Uterus (tissue), 4 donors: ENCODE data around the gene UQCRQ. TPM values are rescaled to one million over a fixed set of nuclear protein-coding genes. Genes with fewer than 3 reads are reported as not detected.

Source experiments
- DNase-seq, 2 donors: peaks; one replicate each; pipeline ENCODE4 v3.0.0-alpha.2; 2019 to 2020
- H3K27ac ChIP-seq, 2 donors: fragments of 200-600 bp; sonication (generic); 1 replicate in 1 of 2; 2 replicates in 1 of 2; pipeline ENCODE4 v1.5.1; 2016 to 2018
- H3K27me3 ChIP-seq, 2 donors: fragments of 200-600 bp; sonication (generic); one replicate each; pipeline ENCODE4 v1.5.1; 2018 to 2019; ENCODE audit warnings: control low read depth in 1 of 2
- H3K36me3 ChIP-seq, 2 donors: fragments of 200-600 bp; sonication (generic); one replicate each; pipeline ENCODE4 v1.5.1; 2019; ENCODE audit warnings: control low read depth in 1 of 2
- H3K4me1 ChIP-seq, 2 donors: fragments of 200-600 bp; sonication (generic); one replicate each; pipeline ENCODE4 v1.5.1; 2018 to 2019; ENCODE audit warnings: control low read depth in 1 of 2
- H3K4me3 ChIP-seq, 2 donors: fragments of 200-600 bp; sonication (generic); 1 replicate in 1 of 2; 2 replicates in 1 of 2; pipeline ENCODE4 v1.5.1; 2018 to 2019; ENCODE audit warnings: mild to moderate bottlenecking in 1 of 2
- H3K9me3 ChIP-seq, 2 donors: fragments of 200-600 bp; sonication (generic); one replicate each; pipeline ENCODE4 v1.5.1; 2019; ENCODE audit warnings: control low read depth in 1 of 2
- POLR2A ChIP-seq, 2 donors: fragments of 450-650 bp; IDR thresholded peaks; one replicate each; pipeline ENCODE4 v1.6.1; 2016; ENCODE audit warnings: antibody characterized with exemption in 2 of 2, mild to moderate bottlenecking in 1 of 2, moderate library complexity in 1 of 2
- intact Hi-C: fragments of 100-400 bp; cut with DNase I; formaldehyde crosslinking; loops from one replicate; pipeline ENCODE4 v1.15.1; 2023; ENCODE audit warnings: low total_unique reads
- total RNA-seq, 4 donors: library from RNA; depleted of rRNA in 3 of 4; stranded (reverse); fragments of >200 nt in 3 of 4; gene quantifications; one replicate each; pipeline versions ENCODE4 v1.1.0 to v1.2.4, GENCODE V29; 2014 to 2023
- TF ChIP-seq, protein P1 (sequence below), 4 experiments: fragments of 200-600 bp in 2 of 4; fragments of 450-650 bp in 2 of 4; sonication (generic) in 2 of 4; IDR thresholded peaks; one replicate each; pipeline ENCODE4 v1.5.1; 2016 to 2019; ENCODE audit warnings: antibody characterized with exemption in 4 of 4, mild to moderate bottlenecking in 2 of 4, moderate library complexity in 1 of 4
- donor health status: DM: yes; HTN: yes; CAD: no.

The UQCRQ gene
- total RNA-seq, 4 donors from 2014 or later, result 30.5 to 196 (median 115) TPM

DNA sequence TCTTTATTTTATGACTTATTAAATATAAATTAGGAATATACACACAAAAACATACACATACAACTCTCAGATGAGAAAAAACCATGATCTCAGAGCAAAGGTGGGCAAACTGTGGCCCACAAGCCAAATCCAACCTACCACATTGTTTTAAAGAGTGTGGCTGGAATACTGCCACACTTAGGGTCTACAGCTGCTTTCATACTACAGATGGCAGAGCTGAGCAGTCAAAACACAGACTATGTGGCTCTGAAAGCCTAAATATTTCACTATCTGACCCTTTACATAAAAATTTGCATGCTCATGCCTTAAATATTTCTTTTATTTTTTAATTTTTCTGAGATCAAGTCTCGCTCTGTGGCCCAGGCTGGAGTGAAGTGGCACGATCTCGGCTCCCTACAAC, 35.3 kb downstream of the UQCRQ start:
- Histone ChIP-seq H3K4me3 (no peak overlapping the region), H3K4me1 (no peaks in the 10 kb centered on the region), H3K27me3 (no peaks in the 10 kb centered on the region), H3K9me3 (no peaks in the 10 kb centered on the region), H3K36me3 (no peaks in the 10 kb centered on the region), H3K27ac (no peak overlapping the region)
- intact Hi-C loops, result no loop called here
- no peak for TF ChIP-seq POLR2A (IDR thresholded peaks at IDR 0.05)
- TF ChIP-seq, protein P1, sequence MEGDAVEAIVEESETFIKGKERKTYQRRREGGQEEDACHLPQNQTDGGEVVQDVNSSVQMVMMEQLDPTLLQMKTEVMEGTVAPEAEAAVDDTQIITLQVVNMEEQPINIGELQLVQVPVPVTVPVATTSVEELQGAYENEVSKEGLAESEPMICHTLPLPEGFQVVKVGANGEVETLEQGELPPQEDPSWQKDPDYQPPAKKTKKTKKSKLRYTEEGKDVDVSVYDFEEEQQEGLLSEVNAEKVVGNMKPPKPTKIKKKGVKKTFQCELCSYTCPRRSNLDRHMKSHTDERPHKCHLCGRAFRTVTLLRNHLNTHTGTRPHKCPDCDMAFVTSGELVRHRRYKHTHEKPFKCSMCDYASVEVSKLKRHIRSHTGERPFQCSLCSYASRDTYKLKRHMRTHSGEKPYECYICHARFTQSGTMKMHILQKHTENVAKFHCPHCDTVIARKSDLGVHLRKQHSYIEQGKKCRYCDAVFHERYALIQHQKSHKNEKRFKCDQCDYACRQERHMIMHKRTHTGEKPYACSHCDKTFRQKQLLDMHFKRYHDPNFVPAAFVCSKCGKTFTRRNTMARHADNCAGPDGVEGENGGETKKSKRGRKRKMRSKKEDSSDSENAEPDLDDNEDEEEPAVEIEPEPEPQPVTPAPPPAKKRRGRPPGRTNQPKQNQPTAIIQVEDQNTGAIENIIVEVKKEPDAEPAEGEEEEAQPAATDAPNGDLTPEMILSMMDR (IDR thresholded peaks at IDR 0.05), result no peak
- DNase-seq, result no peak

DNA sequence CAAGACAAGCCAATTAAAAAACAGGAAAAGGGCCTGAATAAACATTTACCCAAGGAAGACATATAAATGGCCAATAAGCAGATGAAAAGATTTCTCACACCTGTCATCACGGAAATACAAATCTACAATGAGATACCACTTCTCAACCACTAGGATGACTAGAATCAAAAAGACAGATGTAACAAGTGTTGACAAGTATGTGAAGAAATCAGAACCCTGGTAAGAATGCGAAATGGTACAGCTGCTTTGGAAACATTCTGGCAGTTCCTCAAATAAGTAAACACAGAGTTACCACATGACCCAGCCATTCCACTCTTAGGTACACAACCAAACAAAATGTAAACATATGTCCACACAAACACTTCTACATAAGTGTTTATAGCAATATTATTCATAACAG, 39.5 kb downstream of the UQCRQ start:
- H3K4me1 ChIP-seq, result no peaks in the 10 kb centered on the region
- intact Hi-C loops, result no loop called here

DNA sequence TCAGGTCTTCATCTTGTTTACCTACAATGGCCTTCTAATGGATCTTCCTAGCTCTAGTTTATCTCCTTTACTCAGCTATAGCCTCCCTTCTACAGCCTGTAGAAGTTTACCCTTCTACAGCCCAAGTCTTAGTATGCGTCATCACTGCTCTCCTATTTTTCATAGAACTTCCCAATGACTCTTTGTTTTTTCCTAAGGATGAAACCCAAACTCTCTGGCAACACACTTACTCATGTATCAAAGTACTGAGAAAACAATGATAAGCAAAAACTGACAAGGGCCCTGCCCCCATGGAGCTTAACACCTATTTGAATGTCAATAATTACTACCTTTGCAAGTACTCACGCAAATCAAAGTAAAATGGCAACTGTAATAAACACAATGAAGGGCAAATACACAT, 40.7 kb downstream of the UQCRQ start:
- no peaks in the 10 kb centered on the region for H3K4me1 ChIP-seq
- TF ChIP-seq POLR2A (IDR thresholded peaks at IDR 0.05), result no peak
- TF ChIP-seq, protein P1 (IDR thresholded peaks at IDR 0.05), result no peak
- intact Hi-C loops, result no loop called here
- DNase-seq, result no peak
- no peaks in the 10 kb centered on the region for H3K27me3 ChIP-seq
- no peak overlapping the region for H3K27ac ChIP-seq
- no peak overlapping the region for H3K4me3 ChIP-seq
- no peaks in the 10 kb centered on the region for H3K36me3 ChIP-seq
- H3K9me3 ChIP-seq, result no peaks in the 10 kb centered on the region

More for the DNA sequence above, 39.5 kb downstream of the UQCRQ start:
- no peak overlapping the region for H3K4me3 ChIP-seq
- no peak overlapping the region for H3K27ac ChIP-seq
- no peaks in the 10 kb centered on the region for H3K36me3 ChIP-seq
- H3K9me3 ChIP-seq, result no peaks in the 10 kb centered on the region
- H3K27me3 ChIP-seq, result no peaks in the 10 kb centered on the region
- no peak for DNase-seq
- no peak for TF ChIP-seq POLR2A (IDR thresholded peaks at IDR 0.05)
- TF ChIP-seq, protein P1 (IDR thresholded peaks at IDR 0.05), result no peak

DNA sequence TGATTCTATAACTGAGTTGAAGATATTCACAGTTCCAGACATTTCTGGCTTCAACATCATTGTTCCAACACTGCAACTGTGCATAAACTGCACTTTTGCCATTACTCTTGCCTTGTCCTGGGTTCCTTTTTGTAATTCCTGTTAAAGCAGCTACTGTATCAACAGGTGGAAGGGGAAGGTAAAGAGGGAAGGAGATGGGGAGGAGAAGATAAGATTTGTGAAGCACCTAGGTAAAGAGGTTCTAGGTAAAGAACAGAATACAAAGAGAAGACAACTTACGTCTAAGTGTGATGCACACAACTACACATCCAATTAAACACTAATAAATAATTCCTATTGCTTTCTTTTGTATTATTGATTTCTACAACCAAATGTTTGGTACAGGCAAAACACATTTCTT, 43.3 kb downstream of the UQCRQ start:
- TF ChIP-seq, protein P1 (IDR thresholded peaks at IDR 0.05), result no peak
- no peak for TF ChIP-seq POLR2A (IDR thresholded peaks at IDR 0.05)
- intact Hi-C loops, result no loop called here

DNA sequence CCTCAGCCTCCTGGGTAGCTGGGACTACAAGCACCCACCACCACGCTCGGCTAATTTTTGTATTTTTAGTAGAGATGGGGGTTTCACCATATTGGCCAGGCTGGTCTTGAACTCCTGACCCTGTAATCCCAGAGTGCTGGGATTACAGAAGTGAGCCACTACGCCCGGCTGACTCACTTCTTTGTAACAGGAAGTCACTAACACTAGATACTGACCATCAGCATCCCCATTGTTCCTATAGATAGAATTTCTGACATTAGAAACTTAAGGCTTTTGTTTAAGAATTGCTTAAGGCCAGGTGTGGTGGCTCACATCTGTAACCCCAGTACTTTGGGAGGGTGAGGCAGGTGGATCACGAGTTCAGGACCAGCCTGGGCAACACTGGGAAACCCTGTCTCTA, 49.2 kb downstream of the UQCRQ start:
- intact Hi-C loops, result no loop called here
- Histone ChIP-seq H3K4me1 (no peaks in the 10 kb centered on the region), H3K27ac (no peak overlapping the region), H3K9me3 (no peaks in the 10 kb centered on the region), H3K27me3 (no peaks in the 10 kb centered on the region), H3K4me3 (no peak overlapping the region), H3K36me3 (no peaks in the 10 kb centered on the region)
- no peak for DNase-seq
- no peak for TF ChIP-seq POLR2A (IDR thresholded peaks at IDR 0.05)
- TF ChIP-seq, protein P1 (IDR thresholded peaks at IDR 0.05), result no peak

More for the DNA sequence above, 43.3 kb downstream of the UQCRQ start:
- H3K27ac ChIP-seq, result no peak overlapping the region
- H3K27me3 ChIP-seq, result no peaks in the 10 kb centered on the region
- H3K4me3 ChIP-seq, result no peak overlapping the region
- H3K9me3 ChIP-seq, result no peaks in the 10 kb centered on the region
- no peaks in the 10 kb centered on the region for H3K36me3 ChIP-seq
- H3K4me1 ChIP-seq, result no peaks in the 10 kb centered on the region
- no peak for DNase-seq
